AG04449 (cell line): Measurements from ENCODE around the gene MYO5A.

Experiments
- CTCF ChIA-PET: fragments of 350-600 bp; formaldehyde crosslinking; extraction: SDS; loops from one replicate; lab custom pipeline; 2021; ENCODE audit warnings: antibody characterized with exemption; lab: Yijun Ruan, JAX
- POLR2A ChIA-PET: fragments of 400-600, 350-600 bp; formaldehyde crosslinking; extraction: SDS; loops from one replicate; lab custom pipeline; 2020; ENCODE audit warnings: antibody characterized with exemption, inconsistent platforms; lab: Yijun Ruan, JAX
- DNase-seq: peaks from one replicate; pipeline ENCODE4 v3.0.0-alpha.2; 2010; ENCODE audit warnings: low read depth, low spot score
- H3K4me3 ChIP-seq: 2 replicates; pipeline ENCODE4 v1.5.1; 2011; ENCODE audit warnings: low read depth, mild to moderate bottlenecking, control low read depth, low read length
- TF ChIP-seq, protein P1 (sequence below): IDR thresholded peaks from one replicate; pipeline ENCODE4 v1.5.1; 2011; ENCODE audit warnings: mild to moderate bottlenecking, moderate library complexity, low read length, control low read depth, inconsistent platforms; ENCODE audit not compliant: insufficient read depth; ENCODE audit errors: missing control alignments

MYO5A gene

DNA sequence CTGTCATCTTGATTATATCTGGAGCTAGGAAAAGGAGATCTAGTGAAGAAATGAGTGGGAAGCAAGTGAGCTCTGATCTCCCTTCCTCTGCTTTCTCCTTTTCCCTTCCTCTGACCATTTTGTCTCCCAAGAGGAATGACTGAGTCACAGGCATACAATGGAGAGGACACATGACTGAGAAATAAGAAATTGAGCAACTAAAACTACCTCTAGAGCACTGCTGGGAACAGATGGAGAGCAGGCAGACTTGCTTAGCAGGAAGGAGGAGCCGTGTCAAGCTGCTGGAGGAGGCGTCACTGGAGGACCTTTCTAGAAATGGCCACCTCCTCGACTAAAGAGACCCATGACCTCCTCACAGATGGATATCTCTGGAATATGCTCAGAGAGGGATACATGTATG lies 166.2 kb downstream of the MYO5A start:
- TF ChIP-seq, protein P1, sequence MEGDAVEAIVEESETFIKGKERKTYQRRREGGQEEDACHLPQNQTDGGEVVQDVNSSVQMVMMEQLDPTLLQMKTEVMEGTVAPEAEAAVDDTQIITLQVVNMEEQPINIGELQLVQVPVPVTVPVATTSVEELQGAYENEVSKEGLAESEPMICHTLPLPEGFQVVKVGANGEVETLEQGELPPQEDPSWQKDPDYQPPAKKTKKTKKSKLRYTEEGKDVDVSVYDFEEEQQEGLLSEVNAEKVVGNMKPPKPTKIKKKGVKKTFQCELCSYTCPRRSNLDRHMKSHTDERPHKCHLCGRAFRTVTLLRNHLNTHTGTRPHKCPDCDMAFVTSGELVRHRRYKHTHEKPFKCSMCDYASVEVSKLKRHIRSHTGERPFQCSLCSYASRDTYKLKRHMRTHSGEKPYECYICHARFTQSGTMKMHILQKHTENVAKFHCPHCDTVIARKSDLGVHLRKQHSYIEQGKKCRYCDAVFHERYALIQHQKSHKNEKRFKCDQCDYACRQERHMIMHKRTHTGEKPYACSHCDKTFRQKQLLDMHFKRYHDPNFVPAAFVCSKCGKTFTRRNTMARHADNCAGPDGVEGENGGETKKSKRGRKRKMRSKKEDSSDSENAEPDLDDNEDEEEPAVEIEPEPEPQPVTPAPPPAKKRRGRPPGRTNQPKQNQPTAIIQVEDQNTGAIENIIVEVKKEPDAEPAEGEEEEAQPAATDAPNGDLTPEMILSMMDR = no peak
- no peak for DNase-seq
- H3K4me3 ChIP-seq = no peak overlapping the region
- POLR2A ChIA-PET = no interaction called here
- CTCF ChIA-PET = interaction anchor here (0.7 to 1.5 kb wide), 3 partner anchors 9 to 103 kb away, joined by 3 read pairs; no protein-coding TSS in a partner anchor

DNA sequence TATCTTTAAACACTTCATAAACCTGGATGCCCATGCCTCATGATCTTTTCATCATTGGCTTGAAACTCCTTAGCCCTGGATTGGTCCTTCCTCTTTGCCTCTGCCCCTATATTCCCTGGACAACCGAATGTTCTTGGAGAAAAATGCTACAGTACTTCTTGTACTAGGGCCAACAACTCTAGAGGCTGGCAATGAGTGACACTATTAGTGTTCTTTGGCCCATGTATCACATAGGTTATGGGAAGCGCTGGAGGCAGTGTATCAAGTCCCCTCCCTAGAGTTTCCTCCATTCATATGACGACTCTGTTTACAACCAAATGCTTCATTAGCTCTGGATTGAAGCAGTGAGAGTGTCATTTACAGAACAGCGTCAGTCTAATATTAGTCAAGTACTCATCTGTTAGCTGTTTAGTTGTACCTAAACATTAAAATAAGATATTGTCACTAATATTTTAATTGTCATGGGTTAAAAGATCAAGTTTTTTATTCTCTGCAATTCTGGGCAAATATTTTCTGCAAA lies 166.6 kb downstream of the MYO5A start:
- CTCF ChIA-PET = interaction anchor here (0.7 to 1.5 kb wide), 3 partner anchors 8 to 102 kb away, joined by 3 read pairs; no protein-coding TSS in a partner anchor
- DNase-seq = no peak
- POLR2A ChIA-PET = no interaction called here
- no peak overlapping the region for H3K4me3 ChIP-seq
- TF ChIP-seq, protein P1 = no peak

DNA sequence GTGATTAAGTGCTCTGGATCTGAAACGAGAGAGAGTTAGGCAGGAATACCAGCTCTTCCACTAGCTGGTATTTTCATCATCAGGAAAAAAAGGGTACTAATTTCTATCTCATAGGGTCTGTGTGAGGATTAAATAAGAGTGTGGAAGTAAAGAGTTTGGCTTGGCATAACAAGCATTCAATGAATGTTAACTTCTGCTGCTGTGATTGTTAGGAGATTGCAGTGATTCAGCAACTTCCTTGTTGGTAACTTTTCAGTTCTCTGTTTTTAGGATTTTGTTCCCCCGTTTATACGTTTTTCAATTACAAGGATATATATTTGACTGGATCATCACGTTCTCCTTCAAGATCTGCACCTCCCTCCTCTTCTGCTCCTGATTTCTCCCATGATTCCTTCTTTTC lies 167.2 kb downstream of the MYO5A start:
- POLR2A ChIA-PET = interaction anchor here (0.8 kb wide), 1 partner anchor 13 kb away, joined by 3 read pairs; no protein-coding TSS in a partner anchor
- no peak for DNase-seq
- H3K4me3 ChIP-seq = no peak overlapping the region
- CTCF ChIA-PET = no interaction called here
- TF ChIP-seq, protein P1 = no peak

DNA sequence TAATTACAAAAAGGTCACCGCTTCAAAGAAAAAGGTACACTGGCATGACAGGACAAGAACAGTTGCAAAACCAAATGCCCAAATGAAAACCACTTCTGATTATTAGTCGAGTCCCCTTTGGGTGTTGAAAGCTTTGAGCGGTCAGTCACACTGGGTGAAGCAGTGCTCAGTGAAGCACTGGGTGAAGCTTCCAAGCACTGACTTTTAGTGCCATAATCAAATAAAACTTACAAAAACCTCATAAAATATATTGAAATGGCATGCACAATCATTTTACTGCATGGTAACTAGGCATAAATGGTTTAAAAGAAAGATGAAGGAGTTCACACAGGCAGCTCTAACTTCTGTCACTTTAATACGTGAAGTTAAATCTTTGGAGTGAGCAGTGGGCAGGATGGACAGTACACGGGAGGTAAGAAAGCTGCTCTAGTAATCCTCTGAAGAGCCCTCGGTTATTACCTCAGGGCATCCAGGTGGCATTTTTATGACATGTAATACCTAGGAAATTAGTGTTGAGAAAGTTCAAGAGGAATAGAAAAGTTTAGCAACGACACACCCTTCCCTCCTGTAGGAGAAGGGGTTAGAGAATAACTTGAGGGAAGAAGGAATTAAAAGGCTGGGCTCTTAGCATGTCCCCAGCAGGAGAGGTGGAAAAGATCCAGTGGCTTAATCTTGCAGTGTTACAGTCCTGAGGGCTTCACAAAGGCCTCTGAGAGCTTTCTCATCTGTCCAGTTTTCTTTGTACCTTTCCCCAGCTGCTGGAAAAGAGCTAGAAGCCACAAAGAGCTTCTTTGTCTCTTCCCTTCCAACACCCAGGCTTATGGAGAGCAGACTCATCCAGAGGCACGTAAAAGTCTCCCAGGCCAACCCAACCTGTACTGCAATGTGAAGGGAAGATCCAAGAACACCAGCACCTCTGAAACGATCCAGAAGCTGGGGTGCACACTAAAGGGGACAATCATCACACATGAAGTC lies 168.2 kb downstream of the MYO5A start:
- TF ChIP-seq, protein P1 = no peak
- POLR2A ChIA-PET = interaction anchor here (0.8 kb wide), 1 partner anchor 13 kb away, joined by 3 read pairs; no protein-coding TSS in a partner anchor
- CTCF ChIA-PET = interaction anchor here (2.8 kb wide), 1 partner anchor 11 kb away, joined by 6 read pairs; no protein-coding TSS in a partner anchor
- no peak for DNase-seq
- H3K4me3 ChIP-seq = no peak overlapping the region

DNA sequence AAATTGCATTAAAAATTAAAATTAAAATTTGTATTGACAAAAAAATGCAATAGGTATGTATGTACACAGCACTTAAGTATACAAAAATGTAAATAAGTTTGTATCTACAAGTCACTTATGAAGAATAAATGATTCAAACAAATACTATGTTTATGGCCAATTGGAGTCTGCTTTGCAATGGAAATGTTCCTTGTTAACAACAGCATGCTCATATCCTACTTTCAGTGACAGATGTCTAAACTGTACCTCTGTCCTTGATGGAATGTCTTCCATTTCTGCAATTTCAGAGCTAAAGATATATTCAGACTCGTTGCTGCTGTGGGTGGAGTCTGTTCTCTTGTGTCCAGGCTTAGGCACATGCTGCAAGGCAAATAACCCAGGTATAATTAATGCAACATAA lies 169.0 kb downstream of the MYO5A start:
- DNase-seq = no peak
- H3K4me3 ChIP-seq = no peak overlapping the region
- ChIA-PET POLR2A (no interaction called here), CTCF (interaction anchor here (1.2 to 2.8 kb wide), 2 partner anchors 10 to 376 kb away, joined by 3 to 6 read pairs; no protein-coding TSS in a partner anchor)
- TF ChIP-seq, protein P1 = no peak

DNA sequence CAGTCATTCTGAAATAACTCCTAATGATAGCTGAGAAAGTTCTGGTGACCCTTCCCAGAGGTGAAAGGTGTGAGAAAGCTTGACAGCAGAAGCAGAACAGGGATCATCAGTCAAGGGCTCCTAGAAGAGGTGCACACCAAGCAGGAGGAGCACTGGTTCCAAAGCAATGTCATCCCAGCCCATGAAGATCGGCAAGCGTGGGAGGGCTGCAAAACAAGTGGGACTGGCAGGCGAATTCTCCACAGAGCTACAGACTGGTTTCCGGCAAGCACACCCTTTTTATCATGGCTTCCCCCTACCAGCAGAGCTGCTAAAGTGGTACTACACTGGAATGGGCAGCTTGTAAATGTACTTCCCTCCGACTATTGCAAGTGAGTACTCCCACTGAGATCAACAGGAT lies 170.7 kb downstream of the MYO5A start:
- POLR2A ChIA-PET = no interaction called here
- CTCF ChIA-PET = interaction anchor here (1.0 to 2.8 kb wide), 2 partner anchors 9 to 101 kb away, joined by 3 to 6 read pairs; no protein-coding TSS in a partner anchor
- no peak for DNase-seq
- TF ChIP-seq, protein P1 = no peak
- H3K4me3 ChIP-seq = no peak overlapping the region
